Measurements from ENCODE around the gene SENP1.

The SENP1 gene

DNA sequence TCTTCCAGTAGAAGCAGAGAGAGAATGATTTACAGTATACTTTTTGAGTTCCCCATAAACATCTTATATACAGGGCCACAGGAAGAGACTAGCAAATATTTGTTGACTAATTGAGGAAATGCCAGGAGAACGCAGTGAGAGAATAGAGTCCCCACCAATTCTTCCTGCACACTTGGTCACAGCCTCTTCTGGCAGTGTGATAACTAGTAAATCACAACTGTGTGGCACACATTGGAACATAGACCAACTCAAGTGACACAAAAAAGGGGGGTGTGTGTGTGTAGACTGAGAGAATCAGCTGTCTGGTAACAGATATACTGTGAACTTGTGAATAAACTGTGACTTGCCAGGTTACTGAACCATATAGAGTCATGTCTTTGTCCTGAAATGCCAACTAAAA is 23.5 kb upstream of the SENP1 start:
- Histone ChIP-seq H3K9ac (ENCODE audit: low read length) (no peak overlapping the region), H3K23ac (ENCODE audit: low read length in 2 of 2) (no peak overlapping the region), H3K4ac (ENCODE audit: low read depth in 1 of 2, low read length in 2 of 2) (no peak overlapping the region), H2AFZ (ENCODE audit: low read depth, low read length) (no peak overlapping the region), H2AK5ac (ENCODE audit: low read length, severe bottlenecking) (no peak overlapping the region), H4K91ac (ENCODE audit: low read length) (no peak overlapping the region), H3K18ac (ENCODE audit: low read depth in 1 of 2, low read length in 2 of 2) (no peak overlapping the region), H2BK120ac (ENCODE audit: low read depth, low read length) (no peak overlapping the region), H3K4me3 (ENCODE audit: insufficient read depth in 1 of 2, low read depth in 1 of 2, low read length in 2 of 2) (no peak overlapping the region), H3K9me3 (ENCODE audit: control insufficient read depth, low read length) (no peaks in the 10 kb centered on the region), H3K27ac (ENCODE audit: low read length, poor library complexity, severe bottlenecking) (no peak overlapping the region), H2BK15ac (ENCODE audit: low read depth, poor library complexity, severe bottlenecking) (no peak overlapping the region), H3K4me1 (ENCODE audit: control insufficient read depth, insufficient read depth, low read depth, low read length) (no peaks in the 10 kb centered on the region), H4K8ac (ENCODE audit: low read length) (no peak overlapping the region), H2BK12ac (ENCODE audit: low read length in 2 of 2) (no peak overlapping the region), H3K27me3 (ENCODE audit: control insufficient read depth in 1 of 2, insufficient read depth in 1 of 2, low read length in 2 of 2) (no peaks in the 10 kb centered on the region), H2BK5ac (ENCODE audit: low read depth, low read length, poor library complexity, severe bottlenecking) (no peak overlapping the region), H3K14ac (ENCODE audit: low read length in 2 of 2) (no peak overlapping the region), H3K36me3 (ENCODE audit: control insufficient read depth in 1 of 2, insufficient read depth in 2 of 2, low read depth in 1 of 2, low read length in 2 of 2) (peaks cover 23 to 95% of the 10 kb centered on the region in 2 experiments), H3K4me2 (ENCODE audit: low read length, poor library complexity, severe bottlenecking) (no peak overlapping the region), H3K79me1 (replicated peaks; ENCODE audit: low read length, poor library complexity, severe bottlenecking) (peaks cover 27% of the 10 kb centered on the region)
- no CpG with 5 or more reads among the region's 1 CpG for WGBS
- DNase-seq: no peak

GRCh38 chr12:48128800-48129199 is 22.9 kb upstream of the SENP1 start:
- H2BK12ac ChIP-seq (ENCODE audit: low read length in 2 of 2): no peak overlapping the region
- H3K18ac ChIP-seq (ENCODE audit: low read depth in 1 of 2, low read length in 2 of 2): no peak overlapping the region
- no peak overlapping the region for H2BK15ac ChIP-seq (ENCODE audit: low read depth, poor library complexity, severe bottlenecking)
- no peak overlapping the region for H3K4ac ChIP-seq (ENCODE audit: low read depth in 1 of 2, low read length in 2 of 2)
- 89% methylated on average over 1 of the region's 1 CpG for WGBS
- no peak overlapping the region for H3K27ac ChIP-seq (ENCODE audit: low read length, poor library complexity, severe bottlenecking)
- H4K91ac ChIP-seq (ENCODE audit: low read length): no peak overlapping the region
- no peak overlapping the region for H2BK5ac ChIP-seq (ENCODE audit: low read depth, low read length, poor library complexity, severe bottlenecking)
- no peak overlapping the region for H2AFZ ChIP-seq (ENCODE audit: low read depth, low read length)
- no peaks in the 10 kb centered on the region for H3K4me1 ChIP-seq (ENCODE audit: control insufficient read depth, insufficient read depth, low read depth, low read length)
- H3K14ac ChIP-seq (ENCODE audit: low read length in 2 of 2): no peak overlapping the region
- no peak overlapping the region for H2BK120ac ChIP-seq (ENCODE audit: low read depth, low read length)
- H3K79me1 ChIP-seq (replicated peaks; ENCODE audit: low read length, poor library complexity, severe bottlenecking): peaks cover 28% of the 10 kb centered on the region
- no peak overlapping the region for H3K4me2 ChIP-seq (ENCODE audit: low read length, poor library complexity, severe bottlenecking)
- no peak overlapping the region for H4K8ac ChIP-seq (ENCODE audit: low read length)
- H3K36me3 ChIP-seq (ENCODE audit: control insufficient read depth in 1 of 2, insufficient read depth in 2 of 2, low read depth in 1 of 2, low read length in 2 of 2): peaks cover 17 to 95% of the 10 kb centered on the region in 2 experiments
- no peaks in the 10 kb centered on the region for H3K27me3 ChIP-seq (ENCODE audit: control insufficient read depth in 1 of 2, insufficient read depth in 1 of 2, low read length in 2 of 2)
- H3K4me3 ChIP-seq (ENCODE audit: insufficient read depth in 1 of 2, low read depth in 1 of 2, low read length in 2 of 2): no peak overlapping the region
- no peak overlapping the region for H3K23ac ChIP-seq (ENCODE audit: low read length in 2 of 2)
- H3K9ac ChIP-seq (ENCODE audit: low read length): no peak overlapping the region
- peak; percentile 25 for DNase-seq
- no peaks in the 10 kb centered on the region for H3K9me3 ChIP-seq (ENCODE audit: control insufficient read depth, low read length)
- H2AK5ac ChIP-seq (ENCODE audit: low read length, severe bottlenecking): no peak overlapping the region

GRCh38 chr12:48126953-48127630 is 21.2 kb upstream of the SENP1 start:
- DNase-seq: no peak
- Histone ChIP-seq H2BK120ac (ENCODE audit: low read depth, low read length) (no peak overlapping the region), H3K36me3 (ENCODE audit: control insufficient read depth in 1 of 2, insufficient read depth in 2 of 2, low read depth in 1 of 2, low read length in 2 of 2) (peaks cover 5 to 92% of the 10 kb centered on the region in 2 experiments), H3K23ac (ENCODE audit: low read length in 2 of 2) (no peak overlapping the region), H3K18ac (ENCODE audit: low read depth in 1 of 2, low read length in 2 of 2) (no peak overlapping the region), H3K9ac (ENCODE audit: low read length) (no peak overlapping the region), H4K91ac (ENCODE audit: low read length) (no peak overlapping the region), H2AK5ac (ENCODE audit: low read length, severe bottlenecking) (no peak overlapping the region), H2BK5ac (ENCODE audit: low read depth, low read length, poor library complexity, severe bottlenecking) (no peak overlapping the region), H3K27me3 (ENCODE audit: control insufficient read depth in 1 of 2, insufficient read depth in 1 of 2, low read length in 2 of 2) (no peaks in the 10 kb centered on the region), H3K27ac (ENCODE audit: low read length, poor library complexity, severe bottlenecking) (no peak overlapping the region), H2BK12ac (ENCODE audit: low read length in 2 of 2) (no peak overlapping the region), H3K4me2 (ENCODE audit: low read length, poor library complexity, severe bottlenecking) (no peak overlapping the region), H3K14ac (ENCODE audit: low read length in 2 of 2) (no peak overlapping the region), H3K9me3 (ENCODE audit: control insufficient read depth, low read length) (no peaks in the 10 kb centered on the region), H3K79me1 (replicated peaks; ENCODE audit: low read length, poor library complexity, severe bottlenecking) (peaks cover 34% of the 10 kb centered on the region), H2AFZ (ENCODE audit: low read depth, low read length) (no peak overlapping the region), H3K4ac (ENCODE audit: low read depth in 1 of 2, low read length in 2 of 2) (no peak overlapping the region), H3K4me3 (ENCODE audit: insufficient read depth in 1 of 2, low read depth in 1 of 2, low read length in 2 of 2) (no peak overlapping the region), H4K8ac (ENCODE audit: low read length) (no peak overlapping the region), H3K4me1 (ENCODE audit: control insufficient read depth, insufficient read depth, low read depth, low read length) (no peaks in the 10 kb centered on the region), H2BK15ac (ENCODE audit: low read depth, poor library complexity, severe bottlenecking) (no peak overlapping the region)
- 98% methylated on average over 2 of the region's 2 CpGs for WGBS

- peaks cover 0 to 81% of the 10 kb centered on the region in 2 experiments for H3K36me3 ChIP-seq (ENCODE audit: control insufficient read depth in 1 of 2, insufficient read depth in 2 of 2, low read depth in 1 of 2, low read length in 2 of 2)
- no peaks in the 10 kb centered on the region for H3K9me3 ChIP-seq (ENCODE audit: control insufficient read depth, low read length)
- no peak overlapping the region for H4K91ac ChIP-seq (ENCODE audit: low read length)
- H3K4ac ChIP-seq (ENCODE audit: low read depth in 1 of 2, low read length in 2 of 2): no peak overlapping the region
- H3K27ac ChIP-seq (ENCODE audit: low read length, poor library complexity, severe bottlenecking): no peak overlapping the region
- H3K79me1 ChIP-seq (replicated peaks; ENCODE audit: low read length, poor library complexity, severe bottlenecking): peaks cover 32% of the 10 kb centered on the region
- H3K14ac ChIP-seq (ENCODE audit: low read length in 2 of 2): no peak overlapping the region
- no peak overlapping the region for H2AFZ ChIP-seq (ENCODE audit: low read depth, low read length)
- H3K18ac ChIP-seq (ENCODE audit: low read depth in 1 of 2, low read length in 2 of 2): no peak overlapping the region
- no peak overlapping the region for H2BK5ac ChIP-seq (ENCODE audit: low read depth, low read length, poor library complexity, severe bottlenecking)
- H2BK15ac ChIP-seq (ENCODE audit: low read depth, poor library complexity, severe bottlenecking): no peak overlapping the region
- H3K4me3 ChIP-seq (ENCODE audit: insufficient read depth in 1 of 2, low read depth in 1 of 2, low read length in 2 of 2): no peak overlapping the region
- H3K9ac ChIP-seq (ENCODE audit: low read length): no peak overlapping the region
- no peak overlapping the region for H2BK120ac ChIP-seq (ENCODE audit: low read depth, low read length)
- no peaks in the 10 kb centered on the region for H3K4me1 ChIP-seq (ENCODE audit: control insufficient read depth, insufficient read depth, low read depth, low read length)
- no peak overlapping the region for H3K4me2 ChIP-seq (ENCODE audit: low read length, poor library complexity, severe bottlenecking)
- no peak for DNase-seq
- H3K23ac ChIP-seq (ENCODE audit: low read length in 2 of 2): no peak overlapping the region
- WGBS: 91% methylated on average over 4 of the region's 4 CpGs
- no peak overlapping the region for H2BK12ac ChIP-seq (ENCODE audit: low read length in 2 of 2)
- no peak overlapping the region for H4K8ac ChIP-seq (ENCODE audit: low read length)
- H2AK5ac ChIP-seq (ENCODE audit: low read length, severe bottlenecking): no peak overlapping the region
- H3K27me3 ChIP-seq (ENCODE audit: control insufficient read depth in 1 of 2, insufficient read depth in 1 of 2, low read length in 2 of 2): no peaks in the 10 kb centered on the region
Observed at GRCh38 chr12:48125985-48126384, 20.1 kb upstream of the SENP1 start.

Data from mesenchymal stem cell (in vitro differentiated cells and primary cell).